PC-3 (cell line): ENCODE data around the gene RNF151. TPM values are rescaled to one million over a fixed set of nuclear protein-coding genes. Genes with fewer than 3 reads are reported as not detected.

Source experiments
- ATAC-seq: fragments of 200-7000 bp; cut with Tn5 transposase; 2 replicates; pipeline ENCODE4 v1.9.1; 2020; ENCODE audit warnings: mild to moderate bottlenecking, moderate library complexity
- BruUV-seq: library from RNA; stranded (reverse); fragments of 400-500 nt; replicated peaks from 2 replicates; lab custom pipeline; 2021; lab: Mats Ljungman, UMichigan
- CTCF ChIA-PET: fragments of 300-600 bp; sonication (Branson Sonifier 250); formaldehyde crosslinking; loops from one replicate; lab custom pipeline; 2022; ENCODE audit warnings: antibody characterized with exemption; lab: Charles Lee
- POLR2A ChIA-PET: fragments of 300-600 bp; sonication (Branson Sonifier 250); formaldehyde crosslinking; loops from one replicate; lab custom pipeline; 2022; ENCODE audit warnings: antibody characterized with exemption; ENCODE audit not compliant: unreplicated experiment; lab: Charles Lee
- DNase-seq: peaks from one replicate; pipeline ENCODE4 v3.0.0-alpha.2; 2015
- H2AFZ ChIP-seq: fragments of 300-600 bp; sonication (generic); 2 replicates; pipeline ENCODE4 v1.6.0; 2016; ENCODE audit warnings: antibody characterized with exemption, low read length
- H3F3A ChIP-seq: fragments of 300-600 bp; sonication (generic); one replicate; pipeline ENCODE4 v1.6.0; 2017; ENCODE audit warnings: antibody characterized with exemption, low read length, control low read depth, mild to moderate bottlenecking; ENCODE audit not compliant: unreplicated experiment
- H3K27ac ChIP-seq: fragments of 300-600 bp; sonication (generic); 2 replicates; pipeline ENCODE4 v1.5.1; 2016; ENCODE audit warnings: mild to moderate bottlenecking, low read length
- H3K27me3 ChIP-seq: fragments of 300-600 bp; sonication (generic); 2 replicates; pipeline ENCODE4 v1.6.1; 2016; ENCODE audit warnings: low read length, mixed read lengths
- H3K36me3 ChIP-seq: fragments of 300-600 bp; sonication (generic); 2 replicates; pipeline ENCODE4 v1.6.1; 2016; ENCODE audit warnings: low read depth, mixed run types, low read length, mixed read lengths
- H3K4me1 ChIP-seq: fragments of 300-600 bp; sonication (generic); 2 replicates; pipeline ENCODE4 v1.5.1; 2016; ENCODE audit warnings: low read length; ENCODE audit not compliant: insufficient read depth
- H3K4me2 ChIP-seq: fragments of 300-600 bp; sonication (generic); 2 replicates; pipeline ENCODE4 v1.6.0; 2016; ENCODE audit warnings: low read length
- H3K4me3 ChIP-seq: fragments of 300-600 bp; sonication (generic); 2 replicates; pipeline ENCODE4 v1.5.1; 2016; ENCODE audit warnings: mild to moderate bottlenecking, low read length, mixed read lengths
- H3K79me2 ChIP-seq: fragments of 300-600 bp; sonication (generic); 2 replicates; pipeline ENCODE4 v1.6.1; 2017; ENCODE audit warnings: low read length, mixed read lengths
- H3K9ac ChIP-seq: fragments of 300-600 bp; sonication (generic); 2 replicates; pipeline ENCODE4 v1.6.0; 2016; ENCODE audit warnings: mild to moderate bottlenecking, low read length
- H3K9me2 ChIP-seq: fragments of 300-600 bp; sonication (generic); replicated peaks from 2 replicates; pipeline ENCODE4 v1.6.1; 2016; ENCODE audit warnings: mixed run types, low read length, mixed read lengths
- H3K9me3 ChIP-seq: fragments of 300-600 bp; sonication (generic); 2 replicates; pipeline ENCODE4 v1.6.1; 2016; ENCODE audit warnings: low read length, mixed read lengths
- H4K20me1 ChIP-seq: fragments of 300-600 bp; sonication (generic); 2 replicates; pipeline ENCODE4 v1.6.1; 2016; ENCODE audit warnings: low read length, mixed read lengths
- CTCF ChIP-seq: fragments of 300-600 bp; sonication (generic); conservative IDR thresholded peaks from 2 replicates; pipeline ENCODE4 v1.5.1; 2017; ENCODE audit warnings: antibody characterized with exemption, low read depth, mild to moderate bottlenecking, low read length
- EZH2 ChIP-seq: fragments of 300-600 bp; sonication (generic); IDR thresholded peaks from one replicate; pipeline ENCODE4 v1.6.1; 2017; ENCODE audit warnings: antibody characterized with exemption, mild to moderate bottlenecking, low read length; ENCODE audit not compliant: unreplicated experiment
- EZH2phosphoT487 ChIP-seq: fragments of 300-600 bp; sonication (generic); IDR thresholded peaks from 2 replicates; pipeline ENCODE4 v1.6.1; 2018; ENCODE audit warnings: mild to moderate bottlenecking, antibody characterized with exemption, low read length, borderline replicate concordance
- intact Hi-C: fragments of 100-400 bp; cut with micrococcal nuclease; formaldehyde crosslinking; loops from 2 replicates; pipeline ENCODE4 v1.9.0; 2023
- total RNA-seq: library from RNA; depleted of rRNA; stranded (reverse); fragments of >200 nt; gene quantifications from 2 replicates; pipeline ENCODE4 v1.2.3, GENCODE V29; 2014

Gene RNF151
- total RNA-seq, 1 experiment from 2014 or later, result not detected

GRCh38 chr16:1917665-1918350, 48.8 kb upstream of the RNF151 start:
- H3K9me3 ChIP-seq, result no peaks in the 10 kb centered on the region
- no peak for DNase-seq
- ChIA-PET POLR2A (no interaction called here), CTCF (no interaction called here)
- peaks cover 36% of the 10 kb centered on the region for H3K27me3 ChIP-seq
- H3K4me3 ChIP-seq, result no peak overlapping the region
- H3K4me2 ChIP-seq, result no peak overlapping the region
- H3F3A ChIP-seq, result no peaks in the 10 kb centered on the region
- no peak overlapping the region for H3K27ac ChIP-seq
- H3K79me2 ChIP-seq, result no peaks in the 10 kb centered on the region
- H3K9me2 ChIP-seq, result no peaks in the 10 kb centered on the region
- H2AFZ ChIP-seq, result no peak overlapping the region
- H4K20me1 ChIP-seq, result no peaks in the 10 kb centered on the region
- TF ChIP-seq CTCF (no peak), EZH2phosphoT487 (peak; percentile 56; the same call in 1 of the 2 replicates), EZH2 (peak; percentile 86)
- H3K9ac ChIP-seq, result no peak overlapping the region
- no peaks in the 10 kb centered on the region for H3K36me3 ChIP-seq
- BruUV-seq, result no TSS peak
- ATAC-seq, result no peak
- intact Hi-C loops, result no loop called here
- H3K4me1 ChIP-seq, result peaks cover 11% of the 10 kb centered on the region

GRCh38 chr16:1918351-1919326, 48.0 kb upstream of the RNF151 start, which contains the start of gene HS3ST6:
Gene HS3ST6, minus strand, starts transcription at chr16:1918415. Its CDS starts 92 bp downstream, at chr16:1918323.
- no peak for TF ChIP-seq CTCF
- no peak for TF ChIP-seq EZH2
- no peak for TF ChIP-seq EZH2phosphoT487
- Histone ChIP-seq H3K36me3 (no peaks in the 10 kb centered on the region), H3K9me2 (no peaks in the 10 kb centered on the region), H4K20me1 (no peaks in the 10 kb centered on the region), H3F3A (no peaks in the 10 kb centered on the region), H3K27me3 (peaks cover 36% of the 10 kb centered on the region), H3K9me3 (no peaks in the 10 kb centered on the region), H3K79me2 (no peaks in the 10 kb centered on the region), H2AFZ (no peak within 1 kb of the TSS), H3K4me2 (no peak within 1 kb of the TSS), H3K4me1 (peaks cover 7% of the 10 kb centered on the region), H3K4me3 (no peak within 1 kb of the TSS), H3K27ac (no peak within 1 kb of the TSS), H3K9ac (no peak within 1 kb of the TSS)
- no TSS peak for BruUV-seq
- ChIA-PET POLR2A (no interaction called here), CTCF (no interaction called here)
- ATAC-seq (no peak), DNase-seq (no peak)
- intact Hi-C loops, result no loop called here
